OCI-LY7 (cell line): ENCODE measurements around the gene ANKH. TPM values are rescaled to one million over a fixed set of nuclear protein-coding genes. Genes with fewer than 3 reads are reported as not detected.

ENCODE experiments used
- BruUV-seq: library from RNA; stranded (reverse); fragments of 400-500 nt; replicated peaks from 2 replicates; lab custom pipeline; 2021; lab: Mats Ljungman, UMichigan
- CTCF ChIA-PET: fragments of 300-600 bp; sonication (Branson Sonifier 250); formaldehyde crosslinking; loops from one replicate; lab custom pipeline; 2022; ENCODE audit warnings: antibody characterized with exemption; ENCODE audit not compliant: unreplicated experiment; lab: Charles Lee
- POLR2A ChIA-PET: fragments of 300-600 bp; sonication (Branson Sonifier 250); formaldehyde crosslinking; loops from one replicate; lab custom pipeline; 2022; ENCODE audit warnings: antibody characterized with exemption; lab: Charles Lee
- DNase-seq: peaks from one replicate; pipeline ENCODE4 v3.0.0-alpha.2; 2015; ENCODE audit warnings: low spot score
- H2AFZ ChIP-seq: fragments of 200-600 bp; sonication (generic), shearing (Covaris generic); 2 replicates; pipeline ENCODE4 v1.6.1; 2014; ENCODE audit warnings: mild to moderate bottlenecking, antibody characterized with exemption, low read length, moderate library complexity
- H3K27ac ChIP-seq: fragments of 200-600 bp; sonication (generic); 2 replicates; pipeline ENCODE4 v1.5.1; 2014; ENCODE audit warnings: mixed run types, low read depth, mild to moderate bottlenecking, moderate library complexity, low read length, inconsistent platforms; ENCODE audit not compliant: poor library complexity, severe bottlenecking
- H3K36me3 ChIP-seq: fragments of 200-600 bp; sonication (generic); 2 replicates; pipeline ENCODE4 v1.6.1; 2014; ENCODE audit warnings: mild to moderate bottlenecking, antibody characterized with exemption, low read length, moderate library complexity, mixed read lengths; ENCODE audit not compliant: insufficient read depth
- H3K4me1 ChIP-seq: fragments of 200-600 bp; sonication (generic); 2 replicates; pipeline ENCODE4 v1.5.1; 2014; ENCODE audit warnings: mild to moderate bottlenecking, low read length; ENCODE audit not compliant: insufficient read depth, poor library complexity, severe bottlenecking
- H3K4me2 ChIP-seq: fragments of 200-600 bp; sonication (generic); 2 replicates; pipeline ENCODE4 v1.6.1; 2014; ENCODE audit warnings: mild to moderate bottlenecking, low read length
- H3K4me3 ChIP-seq: fragments of 200-600 bp; sonication (generic); 2 replicates; pipeline ENCODE4 v1.5.1; 2014; ENCODE audit warnings: mild to moderate bottlenecking, low read depth, low read length; ENCODE audit not compliant: poor library complexity, severe bottlenecking
- H3K79me2 ChIP-seq: fragments of 200-600 bp; sonication (generic); 2 replicates; pipeline ENCODE4 v1.6.1; 2016; ENCODE audit warnings: low read depth, mild to moderate bottlenecking, low read length, moderate library complexity, mixed read lengths; ENCODE audit not compliant: insufficient read depth
- H3K9me2 ChIP-seq: fragments of 200-600 bp; sonication (generic); 2 replicates; pipeline ENCODE4 v1.6.1; 2016; ENCODE audit warnings: mild to moderate bottlenecking, low read length, mixed read lengths; ENCODE audit not compliant: insufficient read depth
- H3K9me3 ChIP-seq: fragments of 200-600 bp; sonication (generic); 2 replicates; pipeline ENCODE4 v1.6.1; 2014; ENCODE audit warnings: mild to moderate bottlenecking, mixed run types, low read length, mixed read lengths
- H4K20me1 ChIP-seq: fragments of 200-600 bp; sonication (generic); 2 replicates; pipeline ENCODE4 v1.6.1; 2014; ENCODE audit warnings: mild to moderate bottlenecking, antibody characterized with exemption, low read length, moderate library complexity, mixed read lengths; ENCODE audit not compliant: insufficient read depth
- CTCF ChIP-seq: fragments of 200-600 bp; sonication (generic); conservative IDR thresholded peaks from 2 replicates; pipeline ENCODE4 v1.5.1; 2014; ENCODE audit warnings: mild to moderate bottlenecking, antibody characterized with exemption, low read length, moderate library complexity, mixed read lengths
- EZH2phosphoT487 ChIP-seq: fragments of 200-600 bp; sonication (generic); IDR thresholded peaks from 2 replicates; pipeline ENCODE4 v1.6.1; 2018; ENCODE audit warnings: low read depth, borderline replicate concordance, mild to moderate bottlenecking, mixed run types, antibody characterized with exemption, low read length, moderate library complexity, mixed read lengths
- intact Hi-C: fragments of 100-400 bp; cut with micrococcal nuclease; formaldehyde crosslinking; loops from one replicate; pipeline ENCODE4 v1.10.0; 2022; ENCODE audit not compliant: unreplicated experiment
- total RNA-seq, 2 experiments: library from RNA; depleted of rRNA in 1 of 2; stranded (reverse); fragments of >200 nt in 1 of 2; shearing (Covaris generic) in 1 of 2; gene quantifications; 2 replicates each; pipeline ENCODE4 v1.2.3, GENCODE V29; 2014 to 2022

Gene ANKH
- total RNA-seq, 2 experiments from 2014 or later: 23.1 to 80.4 TPM

GRCh38 chr5:14914193-14914592 is 42.6 kb upstream of the ANKH start:
- H3K27ac ChIP-seq: no peak overlapping the region
- H3K79me2 ChIP-seq: no peaks in the 10 kb centered on the region
- H2AFZ ChIP-seq: no peak overlapping the region
- intact Hi-C loops: no loop called here
- no peaks in the 10 kb centered on the region for H3K36me3 ChIP-seq
- H3K4me1 ChIP-seq: no peaks in the 10 kb centered on the region
- no TSS peak for BruUV-seq
- DNase-seq: no peak
- ChIA-PET CTCF (no interaction called here), POLR2A (no interaction called here)
- no peaks in the 10 kb centered on the region for H4K20me1 ChIP-seq
- H3K9me2 ChIP-seq: no peaks in the 10 kb centered on the region
- H3K4me3 ChIP-seq: no peak overlapping the region
- no peaks in the 10 kb centered on the region for H3K9me3 ChIP-seq
- no peak overlapping the region for H3K4me2 ChIP-seq
- TF ChIP-seq EZH2phosphoT487: no peak
- no peak for TF ChIP-seq CTCF

- Histone ChIP-seq H3K9me2 (no peaks in the 10 kb centered on the region), H2AFZ (no peak overlapping the region), H3K4me1 (no peaks in the 10 kb centered on the region), H3K79me2 (no peaks in the 10 kb centered on the region), H3K27ac (no peak overlapping the region), H3K4me2 (no peak overlapping the region), H4K20me1 (no peaks in the 10 kb centered on the region), H3K36me3 (no peaks in the 10 kb centered on the region), H3K9me3 (no peaks in the 10 kb centered on the region), H3K4me3 (no peak overlapping the region)
- intact Hi-C loops: no loop called here
- no peak for TF ChIP-seq EZH2phosphoT487
- TF ChIP-seq CTCF: no peak
- BruUV-seq: no TSS peak
- ChIA-PET CTCF (no interaction called here), POLR2A (no interaction called here)
- DNase-seq: no peak
These were observed 41.5 kb upstream of the ANKH start for GRCh38 chr5:14913096-14913495.

- no peak overlapping the region for H3K27ac ChIP-seq
- H3K9me2 ChIP-seq: no peaks in the 10 kb centered on the region
- DNase-seq: no peak
- H3K36me3 ChIP-seq: no peaks in the 10 kb centered on the region
- no peaks in the 10 kb centered on the region for H4K20me1 ChIP-seq
- intact Hi-C loops: no loop called here
- POLR2A ChIA-PET: interaction anchor here (0.6 kb wide), 1 partner anchor 139 kb away, joined by 3 read pairs; no protein-coding TSS in a partner anchor
- CTCF ChIA-PET: no interaction called here
- no peak overlapping the region for H2AFZ ChIP-seq
- no peaks in the 10 kb centered on the region for H3K4me1 ChIP-seq
- H3K79me2 ChIP-seq: no peaks in the 10 kb centered on the region
- no peak overlapping the region for H3K4me2 ChIP-seq
- TF ChIP-seq EZH2phosphoT487 (no peak), CTCF (no peak)
- H3K9me3 ChIP-seq: no peaks in the 10 kb centered on the region
- no peak overlapping the region for H3K4me3 ChIP-seq
- BruUV-seq: no TSS peak
These were observed 40.6 kb upstream of the ANKH start for GRCh38 chr5:14912206-14912605.
